GM19023 (cell line): ENCODE results near the gene NT5DC1.
A peak's percentile ranks its signal among the peaks of the same experiment; 100 is the strongest.
"Not testable (repeated sequence)": the region's sequence is repeated elsewhere in the genome, so short reads cannot be mapped to it uniquely, and the experiment has no call there.

Experiments
- ATAC-seq: cut with Tn5 transposase; IDR thresholded peaks from one replicate; pipeline ENCODE4 v1.9.1; 2021; ENCODE audit warnings: mild to moderate bottlenecking, moderate library complexity; ENCODE audit not compliant: unreplicated experiment

NT5DC1 gene

DNA sequence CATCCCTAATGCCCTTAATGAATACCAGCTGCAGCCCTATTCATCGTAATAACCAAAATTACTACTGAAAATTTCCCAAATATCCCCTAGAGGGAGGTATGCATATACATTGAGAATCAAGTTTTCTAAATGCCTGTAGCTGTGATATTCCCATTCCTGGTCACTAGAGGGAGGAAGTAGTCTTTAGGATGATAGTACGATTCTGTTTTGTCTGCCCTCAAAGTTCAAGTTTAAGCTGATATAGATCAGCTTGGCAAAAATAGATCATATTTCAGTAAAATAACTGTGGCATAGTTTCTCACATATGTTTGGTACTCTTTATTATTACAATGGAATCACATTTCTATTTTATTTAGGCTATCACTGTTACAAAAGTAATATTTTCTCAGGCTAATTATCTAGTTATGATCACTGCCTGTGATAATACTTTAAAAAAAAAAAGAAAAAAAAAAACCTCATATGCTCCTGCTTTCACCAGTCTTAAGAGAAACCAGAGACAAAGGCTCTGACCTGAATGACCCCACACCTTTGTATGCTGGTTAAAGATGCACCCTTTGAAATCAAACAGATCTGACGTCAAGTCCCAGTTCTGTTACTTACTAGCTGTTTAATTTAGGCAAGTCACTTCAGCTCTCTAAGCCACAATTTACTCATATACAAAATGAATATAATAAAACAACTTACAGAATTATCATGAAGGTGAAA, 168.1 kb downstream of the NT5DC1 start:
- ATAC-seq, result no peak

DNA sequence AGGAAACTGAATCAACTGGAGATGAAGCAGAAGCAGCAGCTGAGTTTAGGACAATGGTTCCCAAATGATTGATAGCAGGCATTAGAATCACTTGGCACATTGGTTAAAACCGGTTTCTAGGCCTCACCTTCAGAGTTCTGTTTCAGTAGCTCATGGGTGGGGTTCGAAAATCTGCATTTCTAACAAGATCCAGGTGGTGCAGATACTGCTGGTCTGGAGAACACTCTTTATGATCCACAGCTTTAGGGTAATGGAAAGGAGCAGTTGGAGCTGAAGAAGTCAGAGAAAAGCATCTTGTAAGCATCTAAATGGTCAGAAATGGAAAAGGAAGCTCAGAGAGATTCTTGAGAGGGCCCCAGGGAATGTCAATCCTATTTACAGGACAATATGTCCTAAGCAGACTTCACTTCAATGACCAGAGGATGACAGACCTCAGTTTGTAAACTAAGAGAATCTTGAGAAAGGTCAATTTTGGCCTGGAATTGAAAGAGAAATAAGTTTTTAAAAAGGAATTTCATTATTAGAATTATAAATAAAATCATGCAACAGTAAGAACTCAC, 170.6 kb downstream of the NT5DC1 start:
- ATAC-seq, result no peak

DNA sequence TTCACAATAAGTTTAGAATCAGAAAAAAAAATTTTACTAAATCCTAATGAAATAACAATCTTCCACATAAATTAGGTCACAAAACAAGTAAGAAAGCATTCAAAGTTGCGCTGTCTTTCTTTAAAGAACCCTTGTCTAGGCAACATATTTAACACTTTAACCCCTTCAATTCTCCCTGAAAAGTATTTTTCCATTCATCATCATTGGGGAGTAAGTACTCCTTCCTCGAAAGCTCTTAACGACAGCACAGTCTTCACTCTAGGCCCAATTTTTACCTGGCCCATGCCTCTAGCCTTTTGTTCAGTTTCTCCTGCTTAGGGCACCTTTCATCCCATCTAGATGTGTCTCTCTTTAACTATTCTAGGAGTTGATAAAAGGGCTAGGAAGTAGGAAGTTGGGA, 176.5 kb downstream of the NT5DC1 start:
- no peak for ATAC-seq

DNA sequence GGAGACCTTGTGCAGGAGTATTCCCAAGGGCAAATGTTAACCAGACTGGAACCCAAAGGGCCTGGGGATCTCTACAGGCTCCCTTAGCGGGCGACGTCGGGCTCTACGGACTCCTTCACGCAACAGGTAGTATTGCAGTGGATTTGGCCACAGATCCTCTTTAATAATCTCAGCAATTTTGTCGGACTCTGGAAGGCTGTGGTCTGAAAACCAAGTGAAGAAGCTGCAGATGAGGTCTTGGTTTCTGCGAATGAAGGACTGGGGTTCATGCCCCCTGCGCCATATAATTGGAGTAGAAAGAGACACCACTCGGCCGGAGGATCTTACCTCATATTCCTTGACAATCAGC, 177.8 kb downstream of the NT5DC1 start:
- ATAC-seq, result no peak

DNA sequence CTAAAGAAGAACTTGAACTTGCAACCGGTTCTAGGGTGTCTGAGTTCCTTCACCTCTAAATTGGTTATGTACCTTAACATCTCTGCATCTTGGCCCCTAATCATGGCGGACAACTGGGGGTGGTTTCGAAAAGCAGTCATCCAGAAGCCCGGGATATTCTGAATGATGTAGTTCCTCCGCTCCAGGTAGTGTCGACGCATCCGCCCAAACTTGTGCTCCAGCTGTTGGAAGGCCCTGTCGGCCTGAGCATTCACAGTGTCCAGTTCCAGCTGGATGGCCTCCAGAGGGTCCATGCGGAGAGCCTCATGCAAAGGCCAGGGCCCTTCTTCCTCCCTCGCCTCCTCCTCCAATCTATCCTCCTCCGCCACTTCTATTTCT, 178.2 kb downstream of the NT5DC1 start:
- ATAC-seq, result no peak

DNA sequence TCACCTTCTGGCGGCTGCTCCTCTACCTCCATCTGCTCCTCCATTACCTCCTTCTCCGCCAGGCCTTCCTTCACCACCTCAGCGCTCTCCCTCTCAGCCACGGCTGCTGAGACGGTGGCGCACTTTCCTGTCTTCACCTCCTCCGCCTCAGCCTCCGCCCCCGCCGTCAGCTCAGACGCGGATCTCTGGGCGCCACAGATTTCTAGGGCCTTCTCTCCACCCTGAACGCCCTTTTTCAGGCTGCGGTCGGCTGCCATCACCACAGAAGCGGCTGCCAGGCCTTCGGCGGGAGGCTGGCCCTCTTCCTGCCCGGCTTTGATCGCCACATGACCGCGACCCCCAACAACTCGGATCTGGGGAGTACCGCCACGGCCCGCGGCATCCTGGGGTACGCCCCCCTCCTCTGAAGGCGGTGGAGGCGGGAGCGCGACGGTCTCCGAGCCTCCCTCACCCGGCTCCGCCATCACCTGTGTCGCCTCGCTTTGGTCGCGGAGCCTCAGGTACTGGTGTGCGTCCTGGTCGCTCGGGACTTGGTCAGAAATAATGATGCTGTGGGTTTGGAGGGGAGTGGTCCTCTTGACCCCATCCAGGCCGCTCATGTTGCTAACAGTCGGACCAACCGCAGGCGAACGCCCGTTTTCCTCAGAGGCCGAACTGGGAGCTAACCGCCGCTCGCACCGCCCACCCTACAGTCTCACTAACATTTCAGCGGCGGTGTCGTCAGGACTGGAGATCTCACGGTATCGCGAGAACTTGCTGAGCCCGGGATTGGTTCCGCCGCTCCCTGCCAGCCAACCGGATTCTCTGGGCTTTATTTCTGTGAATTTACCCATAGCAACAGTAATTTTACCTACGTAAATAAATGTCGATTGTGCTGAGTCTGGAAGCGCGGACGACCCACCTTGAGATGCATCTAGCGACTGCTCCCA, 178.8 kb downstream of the NT5DC1 start, which contains the start of gene TSPYL1:
Gene TSPYL1, minus strand, starts transcription at position 699 of the 929 bp plus-strand sequence. Its CDS starts 100 bp downstream, at position 599.
- ATAC-seq, result peak; percentile 96

DNA sequence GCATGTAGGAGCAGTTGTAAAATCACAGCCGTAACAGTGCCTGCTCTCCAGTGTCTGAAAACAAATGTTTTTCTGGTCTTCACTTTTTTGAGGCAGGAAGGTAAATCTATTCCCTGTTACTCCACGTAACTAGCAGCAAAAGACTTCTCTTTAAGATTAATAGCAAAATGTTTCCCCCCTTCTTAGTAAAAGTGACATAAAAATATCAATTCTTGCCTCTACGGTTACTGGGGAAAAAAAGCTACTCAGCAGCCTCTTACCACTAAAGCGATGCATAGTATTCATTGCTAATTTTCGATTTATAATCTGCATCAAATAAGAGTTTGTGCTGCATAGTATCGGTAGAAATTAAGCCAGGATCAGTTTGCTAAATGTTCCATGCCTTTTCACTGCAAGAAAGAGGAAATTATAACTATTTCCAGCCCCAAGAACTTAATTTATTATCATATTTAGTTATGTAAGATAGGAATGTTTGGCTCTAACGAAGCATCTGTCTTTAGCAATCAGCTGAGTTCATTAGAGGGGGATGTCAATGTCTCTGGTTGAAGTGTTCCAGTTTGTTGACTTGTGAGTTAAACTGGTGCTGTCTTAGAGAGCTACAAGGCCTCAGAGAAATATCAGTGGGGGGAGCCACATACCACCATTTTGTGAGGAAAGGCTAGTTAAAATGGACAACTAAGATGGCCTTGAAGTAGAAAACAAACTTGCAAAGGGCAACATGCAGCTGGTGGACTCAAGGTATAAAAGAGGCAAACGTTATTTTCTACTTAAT, 179.7 kb downstream of the NT5DC1 start:
- no peak for ATAC-seq

DNA sequence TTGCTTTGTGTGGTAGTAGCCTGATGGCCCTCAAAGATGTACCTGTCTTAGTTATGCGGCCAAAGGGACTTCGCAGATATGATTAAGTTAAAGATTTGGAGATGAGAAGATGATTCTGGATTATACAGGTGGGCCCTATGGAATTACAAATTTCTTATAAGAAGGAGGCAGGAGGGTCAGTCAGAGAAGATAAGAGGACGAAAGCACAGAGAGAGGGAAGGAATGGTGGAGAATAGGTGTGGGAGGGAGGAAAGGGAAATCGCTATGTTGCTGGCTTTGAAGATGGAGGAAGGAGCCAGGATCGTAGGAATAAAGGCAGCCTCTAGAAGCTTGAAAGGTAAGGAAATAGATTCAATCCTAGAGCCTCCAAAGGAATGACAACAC, 180.3 kb downstream of the NT5DC1 start:
- no peak for ATAC-seq

DNA sequence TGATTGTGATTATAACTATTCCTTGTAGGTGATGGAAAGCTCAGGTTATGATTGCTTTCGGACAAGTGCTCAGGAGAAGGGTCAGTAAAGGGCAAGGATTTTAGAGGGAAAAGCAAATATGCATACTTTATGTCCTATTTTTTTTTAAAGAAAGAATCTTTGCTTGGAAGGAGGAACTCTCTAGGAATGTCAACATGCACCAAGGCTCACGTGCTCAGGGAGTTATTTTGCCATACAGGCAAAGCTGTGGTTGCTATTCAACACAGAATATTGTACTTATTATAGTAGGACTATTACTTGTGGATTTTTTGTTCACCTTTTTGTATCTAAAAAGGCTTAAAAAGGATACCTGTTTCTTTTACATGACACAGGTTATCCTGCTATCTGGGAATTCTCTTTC, 182.0 kb downstream of the NT5DC1 start:
- ATAC-seq, result no peak

DNA sequence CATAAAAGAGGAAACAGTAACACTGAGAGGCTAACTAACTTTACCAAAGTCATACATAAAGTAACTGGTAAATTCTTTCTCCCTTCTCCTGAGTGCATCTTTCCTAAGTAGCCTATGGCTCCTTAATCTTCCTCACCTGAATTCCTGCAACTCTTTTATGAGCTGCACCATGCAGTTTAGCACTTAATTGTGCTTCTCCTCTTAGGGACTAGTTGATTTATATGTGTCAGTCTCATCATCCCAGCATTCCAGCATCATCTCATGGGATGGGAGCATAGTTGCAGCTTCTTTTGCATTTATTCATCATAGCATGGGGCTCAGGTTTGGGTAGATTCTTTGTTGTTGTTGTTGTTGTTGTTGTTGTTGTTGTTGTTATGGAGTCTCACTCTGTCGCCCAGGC, 182.5 kb downstream of the NT5DC1 start:
- no peak for ATAC-seq

DNA sequence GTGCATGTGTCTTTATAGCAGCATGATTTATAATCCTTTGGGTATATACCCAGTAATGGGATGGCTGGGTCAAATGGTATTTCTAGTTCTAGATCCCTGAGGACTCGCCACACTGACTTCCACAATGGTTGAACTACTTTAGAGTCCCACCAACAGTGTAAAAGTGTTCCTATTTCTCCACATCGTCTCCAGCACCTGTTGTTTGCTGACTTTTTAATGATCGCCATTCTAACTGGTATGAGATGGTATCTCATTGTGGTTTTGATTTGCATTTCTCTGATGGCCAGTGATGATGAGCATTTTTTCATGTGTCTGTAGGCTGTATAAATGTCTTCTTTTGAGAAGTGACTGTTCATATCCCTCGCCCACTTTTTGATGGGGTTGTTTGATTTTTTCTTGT, 184.3 kb downstream of the NT5DC1 start:
- not testable (repeated sequence) for ATAC-seq

DNA sequence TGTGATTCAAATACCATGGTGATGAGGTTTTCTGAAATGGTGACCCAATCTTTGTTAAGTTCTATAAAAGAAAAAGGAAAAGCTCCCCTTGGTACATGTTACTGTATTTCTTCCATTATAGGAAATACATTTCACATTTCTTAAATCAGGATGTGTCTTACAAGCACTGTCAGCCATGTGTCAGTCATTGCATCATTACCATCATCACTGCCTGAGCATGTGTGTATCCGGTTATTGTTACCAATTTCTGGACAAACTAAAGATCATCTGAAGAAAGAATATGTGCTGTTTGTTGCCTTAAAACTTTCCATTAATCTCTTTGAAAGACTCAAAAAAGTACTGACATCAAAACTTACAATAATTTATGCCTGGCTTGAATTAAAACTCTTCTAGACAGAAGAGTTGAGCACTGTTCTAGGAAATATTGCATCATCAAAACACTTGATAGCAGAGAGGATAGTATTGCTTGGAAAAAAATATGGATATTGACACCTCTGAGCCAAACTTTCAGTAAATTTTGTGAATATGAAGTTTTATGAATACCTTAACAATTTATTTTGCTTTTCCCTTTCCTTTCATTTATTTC, 186.2 kb downstream of the NT5DC1 start:
- no peak for ATAC-seq

DNA sequence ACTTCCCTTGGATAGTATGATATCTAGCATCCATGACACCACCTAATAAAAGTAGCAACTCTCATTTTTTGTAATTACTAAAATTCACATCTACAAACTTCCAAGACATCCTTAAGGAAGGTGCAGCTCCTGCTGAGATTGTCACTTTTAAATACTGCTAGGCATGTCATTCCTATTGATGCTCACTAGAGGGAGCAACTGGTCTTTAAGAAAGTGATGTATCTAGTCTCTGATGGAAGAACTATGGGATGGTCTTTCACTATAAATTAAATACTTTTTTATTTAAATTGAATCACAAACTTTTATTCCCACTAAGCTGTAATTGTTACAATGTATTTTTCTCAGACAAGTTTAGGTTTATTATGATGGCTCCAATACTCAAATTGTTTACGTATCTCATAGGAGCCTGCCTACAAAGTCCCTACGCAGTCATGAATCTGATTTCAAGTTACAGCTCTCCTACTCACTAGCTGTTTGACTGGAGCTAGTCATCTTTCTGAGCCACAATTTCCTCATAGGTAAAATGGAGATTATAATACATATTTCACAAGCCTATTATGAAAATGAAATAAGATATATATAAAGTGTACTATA, 187.1 kb downstream of the NT5DC1 start:
- ATAC-seq, result no peak

DNA sequence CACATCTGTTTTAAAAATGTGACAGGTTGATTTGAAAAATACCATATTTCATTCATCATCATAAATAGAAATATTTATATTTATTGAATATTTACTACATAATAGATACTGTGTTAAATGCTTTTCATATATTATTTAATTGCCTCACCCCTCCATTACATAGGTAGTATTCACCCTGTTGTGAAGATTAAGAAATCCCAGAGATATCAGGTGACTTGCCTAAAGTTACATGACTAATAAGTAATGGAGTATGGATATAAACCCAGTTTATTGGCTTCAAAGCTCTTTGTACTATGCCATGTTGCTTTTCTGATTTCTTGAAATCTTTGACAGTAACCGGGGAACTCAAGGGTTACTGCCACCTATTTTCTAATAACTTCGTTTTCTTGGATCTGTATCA, 189.2 kb downstream of the NT5DC1 start:
- no peak for ATAC-seq

DNA sequence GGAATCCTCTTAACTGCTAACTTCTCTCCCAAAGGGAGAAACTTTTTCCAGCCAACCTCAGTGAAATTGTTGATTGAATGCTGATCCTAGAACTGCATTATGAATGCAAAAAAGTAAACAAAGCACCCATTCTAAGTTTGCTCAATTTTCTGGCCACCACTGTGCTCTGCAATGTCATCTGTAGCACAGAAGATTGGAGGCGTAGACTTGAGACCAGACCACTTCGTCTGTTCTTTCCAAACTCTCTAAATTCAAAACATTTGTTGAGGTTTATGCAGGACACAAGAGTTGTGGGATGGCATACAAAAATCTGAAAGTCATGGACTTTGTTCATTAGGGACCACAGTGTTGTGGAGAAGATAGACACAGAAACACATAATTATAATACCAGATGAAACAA, 190.1 kb downstream of the NT5DC1 start:
- no peak for ATAC-seq

DNA sequence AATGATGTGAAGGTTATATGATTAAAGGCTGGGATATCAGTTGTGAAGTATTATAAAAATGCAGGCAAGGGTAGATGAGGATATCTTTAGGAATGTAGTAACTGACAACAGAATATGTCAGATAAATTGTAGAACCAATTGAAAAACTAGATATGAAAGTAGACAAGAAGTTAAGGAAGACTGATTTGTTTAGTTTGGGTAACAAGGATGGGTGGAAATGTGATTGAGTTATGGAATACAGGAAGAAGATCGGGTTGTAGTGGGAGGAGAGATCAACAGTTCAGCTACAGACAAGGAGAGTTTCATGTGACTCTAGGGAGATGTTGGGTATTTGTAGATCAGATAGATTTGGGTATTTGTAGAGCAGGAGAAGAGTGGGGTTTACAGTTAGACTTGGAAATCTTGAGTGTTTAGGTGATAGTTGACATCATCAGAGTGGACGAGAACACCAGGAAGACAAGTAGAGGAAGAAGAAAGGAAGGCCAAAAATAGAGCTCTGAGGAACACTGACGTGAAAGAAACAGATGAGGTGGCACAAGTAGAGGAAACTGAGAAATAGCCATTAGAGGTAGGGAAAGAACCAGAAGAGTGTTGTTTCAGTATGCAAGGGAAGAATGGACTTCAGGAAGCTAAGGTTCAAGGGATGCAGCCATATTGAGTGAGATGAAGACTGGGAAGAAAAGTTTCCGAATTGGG, 191.2 kb downstream of the NT5DC1 start:
- no peak for ATAC-seq

DNA sequence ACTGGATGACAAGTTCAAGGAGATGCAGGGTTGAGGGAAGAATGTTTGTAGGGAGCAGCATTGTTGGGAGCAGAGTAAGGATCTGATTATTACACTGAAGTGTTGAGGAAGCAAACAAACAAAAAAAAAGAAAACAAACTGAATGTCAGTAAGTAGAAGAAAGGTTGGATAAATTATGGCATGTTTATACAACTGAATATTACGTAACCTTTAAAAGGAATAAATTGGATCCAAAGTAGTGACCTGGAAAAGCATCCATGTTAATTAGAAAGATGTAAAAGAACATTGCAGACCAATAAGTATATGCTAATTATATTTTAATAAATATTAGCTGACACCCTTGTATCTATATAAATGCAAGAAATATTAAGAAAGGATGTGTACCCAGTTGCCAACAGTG, 191.9 kb downstream of the NT5DC1 start:
- no peak for ATAC-seq

DNA sequence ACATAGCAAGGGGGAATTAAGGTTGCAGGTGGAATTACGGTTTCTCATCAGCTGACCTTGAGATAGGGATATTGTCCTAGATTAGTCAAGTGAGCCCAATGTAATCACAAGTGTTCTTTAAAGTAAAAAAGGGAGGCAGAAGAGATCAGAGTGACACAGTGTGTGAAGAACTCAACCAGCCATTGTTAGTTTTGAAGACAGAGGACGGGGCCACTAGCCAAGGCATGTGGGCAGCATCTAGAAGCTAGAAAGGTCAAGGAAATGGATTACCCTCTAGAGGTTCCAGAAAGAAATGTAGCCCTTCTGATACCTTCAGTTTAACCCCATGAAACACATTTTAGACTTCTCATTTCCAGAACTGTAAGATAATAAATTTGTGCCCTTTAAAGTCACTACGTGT, 197.6 kb downstream of the NT5DC1 start:
- no peak for ATAC-seq

DNA sequence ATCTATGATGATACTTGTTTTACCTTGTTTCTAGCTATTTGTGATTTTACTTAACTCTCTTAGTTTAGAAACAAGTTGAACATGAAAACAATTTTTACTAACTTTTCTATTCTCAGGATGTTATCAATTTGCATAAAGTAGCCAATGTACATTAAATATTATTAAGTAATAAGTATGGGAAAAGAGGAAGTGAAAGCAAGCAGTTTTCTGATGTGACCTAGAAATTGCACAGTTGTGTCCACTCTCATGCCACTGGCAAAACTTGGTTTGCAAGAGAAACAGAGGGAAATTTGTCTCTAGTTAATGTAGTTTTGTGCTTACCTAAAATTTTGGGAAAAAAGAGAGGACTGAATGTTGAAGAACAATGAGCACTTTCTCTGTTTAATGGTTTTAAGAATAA, 198.3 kb downstream of the NT5DC1 start:
- no peak for ATAC-seq
